Neural cell (in vitro differentiated cells): ENCODE measurements around the gene TNS3. TPM values are rescaled to one million over a fixed set of nuclear protein-coding genes. Genes with fewer than 3 reads are reported as not detected.

Experiments used
- H2AFZ ChIP-seq: fragments of 200-600, 300-800 bp; sonication (generic), shearing (Covaris generic); 2 replicates; pipeline ENCODE4 v1.6.0; 2014; ENCODE audit warnings: low read depth, mild to moderate bottlenecking, antibody characterized with exemption, low read length, moderate library complexity
- H3F3A ChIP-seq: fragments of 200-600 bp; shearing (Covaris generic); 2 replicates; pipeline ENCODE4 v1.6.1; 2016; ENCODE audit warnings: mild to moderate bottlenecking, moderate library complexity, mixed read lengths, antibody characterized with exemption, low read length; ENCODE audit not compliant: insufficient read depth, poor library complexity, severe bottlenecking
- H3K27ac ChIP-seq: fragments of 200-600, 300-800 bp; sonication (generic), shearing (Covaris generic); 2 replicates; pipeline ENCODE4 v1.5.1; 2014; ENCODE audit warnings: mild to moderate bottlenecking, low read length, moderate library complexity
- H3K27me3 ChIP-seq: fragments of 300-800, 200-600 bp; sonication (generic), shearing (Covaris generic); 2 replicates; pipeline ENCODE4 v1.6.0; 2014; ENCODE audit warnings: mild to moderate bottlenecking, low read depth, low read length, moderate library complexity; ENCODE audit not compliant: insufficient read depth
- H3K36me3 ChIP-seq: fragments of 300-800, 200-600 bp; sonication (generic), shearing (Covaris generic); 2 replicates; pipeline ENCODE4 v1.5.1; 2014; ENCODE audit warnings: mild to moderate bottlenecking, antibody characterized with exemption, low read length, moderate library complexity; ENCODE audit not compliant: insufficient read depth
- H3K4me2 ChIP-seq: fragments of 300-800, 200-600 bp; sonication (generic), shearing (Covaris generic); 2 replicates; pipeline ENCODE4 v1.6.0; 2014; ENCODE audit warnings: mild to moderate bottlenecking, low read length
- H3K4me3 ChIP-seq: fragments of 300-800, 200-600 bp; sonication (generic), shearing (Covaris generic); 2 replicates; pipeline ENCODE4 v1.5.1; 2014; ENCODE audit warnings: mild to moderate bottlenecking, low read length, moderate library complexity
- H3K79me2 ChIP-seq: fragments of 200-600 bp; shearing (Covaris generic); replicated peaks from 2 replicates; pipeline ENCODE4 v1.6.0; 2014; ENCODE audit warnings: mild to moderate bottlenecking, low read length, moderate library complexity; ENCODE audit not compliant: insufficient read depth
- H3K9ac ChIP-seq: fragments of 300-800, 200-600 bp; sonication (generic), shearing (Covaris generic); 2 replicates; pipeline ENCODE4 v1.6.1; 2016; ENCODE audit warnings: mild to moderate bottlenecking, low read length, mixed read lengths
- H3K9me2 ChIP-seq: fragments of 200-600 bp; shearing (Covaris generic); 2 replicates; pipeline ENCODE4 v1.6.1; 2016; ENCODE audit warnings: mild to moderate bottlenecking, low read length, mixed read lengths; ENCODE audit not compliant: insufficient read depth
- H3K9me3 ChIP-seq: fragments of 200-600, 300-800 bp; sonication (generic), shearing (Covaris generic); 2 replicates; pipeline ENCODE4 v1.6.1; 2016; ENCODE audit warnings: mild to moderate bottlenecking, mixed run types, low read length, moderate library complexity, mixed read lengths
- H4K20me1 ChIP-seq: fragments of 200-600 bp; shearing (Covaris generic); 2 replicates; pipeline ENCODE4 v1.6.1; 2016; ENCODE audit warnings: mild to moderate bottlenecking, mixed run types; ENCODE audit not compliant: insufficient read depth
- CTCF ChIP-seq: fragments of 450-650 bp; IDR thresholded peaks from 2 replicates; pipeline ENCODE4 v1.5.1; 2014; ENCODE audit warnings: antibody characterized with exemption, mild to moderate bottlenecking, moderate library complexity; ENCODE audit not compliant: poor library complexity, severe bottlenecking
- EP300 ChIP-seq: fragments of 450-650 bp; conservative IDR thresholded peaks from 2 replicates; pipeline ENCODE4 v1.6.1; 2014; ENCODE audit warnings: antibody characterized with exemption, mild to moderate bottlenecking, moderate library complexity; ENCODE audit not compliant: poor library complexity, severe bottlenecking
- EZH2 ChIP-seq: fragments of 200-600, 300-800 bp; shearing (Covaris generic), sonication (generic); IDR thresholded peaks from 2 replicates; pipeline ENCODE4 v1.6.1; 2014; ENCODE audit warnings: antibody characterized with exemption, low read length, borderline replicate concordance, mild to moderate bottlenecking; ENCODE audit not compliant: insufficient read depth, poor library complexity, severe bottlenecking
- MXI1 ChIP-seq: fragments of 450-650 bp; conservative IDR thresholded peaks from 2 replicates; pipeline ENCODE4 v1.6.1; 2014; ENCODE audit warnings: antibody characterized with exemption, mild to moderate bottlenecking; ENCODE audit not compliant: poor library complexity, severe bottlenecking
- POLR2AphosphoS5 ChIP-seq: IDR thresholded peaks from 2 replicates; pipeline ENCODE4 v1.6.1; 2012
- RAD21 ChIP-seq: fragments of 450-650 bp; conservative IDR thresholded peaks from 2 replicates; pipeline ENCODE4 v1.6.1; 2014; ENCODE audit warnings: antibody characterized with exemption, mild to moderate bottlenecking, moderate library complexity
- REST ChIP-seq: IDR thresholded peaks from 2 replicates; pipeline ENCODE4 v1.6.1; 2012; ENCODE audit warnings: borderline replicate concordance
- SMC3 ChIP-seq: fragments of 450-650 bp; conservative IDR thresholded peaks from 2 replicates; pipeline ENCODE4 v1.6.1; 2014; ENCODE audit warnings: antibody characterized with exemption, mild to moderate bottlenecking, moderate library complexity; ENCODE audit not compliant: poor library complexity
- TAF1 ChIP-seq: IDR thresholded peaks from 2 replicates; pipeline ENCODE4 v1.6.1; 2012; ENCODE audit warnings: low read depth
- polyA plus RNA-seq: library from polyadenylated mRNA; depleted of rRNA; stranded (reverse); fragments of >200 nt; gene quantifications from 2 replicates; pipeline ENCODE4 v1.2.3, GENCODE V29; 2014

Gene TNS3
- polyA plus RNA-seq, 1 donor from 2014 or later: 0.58 TPM

GRCh38 chr7:47331179-47331565 is 250.7 kb downstream of the TNS3 start:
- Histone ChIP-seq H3K36me3 (no peaks in the 10 kb centered on the region), H3K9me3 (no peaks in the 10 kb centered on the region), H3K4me2 (no peak overlapping the region), H3K9ac (no peak overlapping the region), H2AFZ (no peak overlapping the region), H3F3A (no peaks in the 10 kb centered on the region), H4K20me1 (no peaks in the 10 kb centered on the region), H3K27ac (no peak overlapping the region), H3K9me2 (no peaks in the 10 kb centered on the region), H3K27me3 (no peaks in the 10 kb centered on the region), H3K79me2 (no peaks in the 10 kb centered on the region), H3K4me3 (no peak overlapping the region)
- TF ChIP-seq SMC3: no peak
- TF ChIP-seq TAF1: no peak
- TF ChIP-seq EZH2: no peak
- TF ChIP-seq MXI1: no peak
- no peak for TF ChIP-seq CTCF
- no peak for TF ChIP-seq RAD21
- no peak for TF ChIP-seq EP300
- no peak for TF ChIP-seq POLR2AphosphoS5
- no peak for TF ChIP-seq REST

- Histone ChIP-seq H4K20me1 (no peaks in the 10 kb centered on the region), H2AFZ (no peak overlapping the region), H3K4me3 (no peak overlapping the region), H3K79me2 (no peaks in the 10 kb centered on the region), H3K27ac (no peak overlapping the region), H3F3A (no peaks in the 10 kb centered on the region), H3K27me3 (no peaks in the 10 kb centered on the region), H3K36me3 (no peaks in the 10 kb centered on the region), H3K9me3 (no peaks in the 10 kb centered on the region), H3K4me2 (no peak overlapping the region), H3K9ac (no peak overlapping the region), H3K9me2 (no peaks in the 10 kb centered on the region)
- TF ChIP-seq MXI1: no peak
- TF ChIP-seq RAD21: no peak
- no peak for TF ChIP-seq SMC3
- TF ChIP-seq EP300: no peak
- TF ChIP-seq CTCF: no peak
- TF ChIP-seq TAF1: no peak
- no peak for TF ChIP-seq POLR2AphosphoS5
- TF ChIP-seq REST: no peak
- TF ChIP-seq EZH2: no peak
Observed at GRCh38 chr7:47330561-47331178, 251.2 kb downstream of the TNS3 start.
